GM21390 (cell line): Measurements from ENCODE around the gene SDR42E2.
"Not testable (repeated sequence)": the region's sequence is repeated elsewhere in the genome, so short reads cannot be mapped to it uniquely, and the experiment has no call there.

Experiments
- ATAC-seq: cut with Tn5 transposase; IDR thresholded peaks from one replicate; pipeline ENCODE4 v1.9.1; 2021; ENCODE audit not compliant: unreplicated experiment

The SDR42E2 gene

GRCh38 chr16:22190776-22191531 is 28.6 kb downstream of the SDR42E2 start:
- peak; percentile 39 for ATAC-seq

GRCh38 chr16:22191532-22192260 is 29.4 kb downstream of the SDR42E2 start:
- no peak for ATAC-seq

- peak; percentile 25 for ATAC-seq
Observed at GRCh38 chr16:22192261-22193062, 30.2 kb downstream of the SDR42E2 start.

- ATAC-seq = no peak
Observed at GRCh38 chr16:22193063-22193411, 30.7 kb downstream of the SDR42E2 start.

- no peak for ATAC-seq
Observed at GRCh38 chr16:22194707-22195444, 32.6 kb downstream of the SDR42E2 start.

GRCh38 chr16:22195445-22195694 is 33.1 kb downstream of the SDR42E2 start:
- no peak for ATAC-seq

GRCh38 chr16:22195695-22196558 is 33.6 kb downstream of the SDR42E2 start:
- ATAC-seq = no peak

- ATAC-seq = not testable (repeated sequence)
Observed at GRCh38 chr16:22196559-22197168, 34.4 kb downstream of the SDR42E2 start.

- ATAC-seq = no peak
Observed at GRCh38 chr16:22198547-22199293, 36.4 kb downstream of the SDR42E2 start.

- ATAC-seq = no peak
Observed at GRCh38 chr16:22202261-22202637, 39.9 kb downstream of the SDR42E2 start.

- ATAC-seq = no peak
Observed at GRCh38 chr16:22203091-22203490, 40.8 kb downstream of the SDR42E2 start.

GRCh38 chr16:22204091-22204655 is 41.9 kb downstream of the SDR42E2 start:
- no peak for ATAC-seq

GRCh38 chr16:22205577-22206012 is 43.3 kb downstream of the SDR42E2 start:
- ATAC-seq = no peak

- peak; percentile 80 for ATAC-seq
Observed at GRCh38 chr16:22206013-22206841, 43.9 kb downstream of the SDR42E2 start, which contains the start of gene EEF2K. EEF2K (plus strand) TSS chr16:22206278; CDS start chr16:22225730, 19,452 bp downstream.

GRCh38 chr16:22206842-22207714 is 44.8 kb downstream of the SDR42E2 start:
- ATAC-seq = peak; percentile 38

GRCh38 chr16:22207715-22208360 is 45.5 kb downstream of the SDR42E2 start:
- ATAC-seq = no peak
